Transverse colon (tissue), 3 donors: ENCODE results near the gene TEAD3.

Source experiments
- CTCF ChIP-seq, 5 experiments: fragments of 200-600 bp in 3 of 5; fragments of 450-650 bp in 2 of 5; sonication (generic) in 3 of 5; IDR thresholded peaks; 1 replicate in 2 of 5; 2 replicates in 3 of 5; pipeline ENCODE4 v1.5.1; 2016 to 2017; ENCODE audit warnings: antibody characterized with exemption in 5 of 5, inconsistent platforms in 3 of 5, mild to moderate bottlenecking in 2 of 5, moderate library complexity in 1 of 5
- EP300 ChIP-seq: sonication (generic); formaldehyde crosslinking; IDR thresholded peaks from one replicate; pipeline ENCODE4 v1.6.1; 2017; ENCODE audit warnings: antibody characterized with exemption, low read depth
- POLR2A ChIP-seq: fragments of 450-650 bp; IDR thresholded peaks from one replicate; pipeline ENCODE4 v1.6.1; 2016; ENCODE audit warnings: antibody characterized with exemption, mild to moderate bottlenecking, moderate library complexity

- TF ChIP-seq POLR2A (no peak), CTCF (IDR thresholded peaks at IDR 0.05) (no peak), EP300 (no peak)
These were observed 13.4 kb downstream of the TEAD3 start for GRCh38 chr6:35483490-35483889.
